A673 (cell line): ENCODE results near the gene KANSL1. TPM values are rescaled to one million over a fixed set of nuclear protein-coding genes. Genes with fewer than 3 reads are reported as not detected.

Experiments used
- BruUV-seq: library from RNA; stranded (reverse); fragments of 400-500 nt; replicated peaks from 2 replicates; lab custom pipeline; 2021; lab: Mats Ljungman, UMichigan
- CTCF ChIA-PET: fragments of 300-600 bp; sonication (Branson Sonifier 250); formaldehyde crosslinking; loops from one replicate; lab custom pipeline; 2022; ENCODE audit warnings: antibody characterized with exemption; lab: Charles Lee
- POLR2A ChIA-PET: fragments of 300-600 bp; sonication (Branson Sonifier 250); formaldehyde crosslinking; loops from one replicate; lab custom pipeline; 2022; ENCODE audit warnings: antibody characterized with exemption; ENCODE audit not compliant: low non-redundant PET; lab: Charles Lee
- DNase-seq: peaks from one replicate; pipeline ENCODE4 v3.0.0-alpha.2; 2015; ENCODE audit warnings: low spot score
- H3K27ac ChIP-seq: fragments of 200-600 bp; sonication (generic); 2 replicates; pipeline ENCODE4 v1.5.1; 2016; ENCODE audit warnings: mixed run types, low read depth, mild to moderate bottlenecking, mixed read lengths, antibody characterized with exemption, low read length; ENCODE audit not compliant: poor library complexity, severe bottlenecking
- H3K27me3 ChIP-seq: fragments of 200-600 bp; sonication (generic); replicated peaks from 2 replicates; pipeline ENCODE4 v1.6.1; 2017; ENCODE audit warnings: mixed run types, low read depth, mild to moderate bottlenecking, mixed read lengths, antibody characterized with exemption, low read length; ENCODE audit not compliant: insufficient read depth, poor library complexity
- H3K36me3 ChIP-seq: fragments of 200-600 bp; sonication (generic); 2 replicates; pipeline ENCODE4 v1.6.1; 2016; ENCODE audit warnings: mixed run types, mild to moderate bottlenecking, mixed read lengths, antibody characterized with exemption, low read length; ENCODE audit not compliant: insufficient read depth, poor library complexity, severe bottlenecking
- H3K4me1 ChIP-seq: fragments of 200-600 bp; sonication (generic); 2 replicates; pipeline ENCODE4 v1.6.1; 2017; ENCODE audit warnings: mixed run types, mild to moderate bottlenecking, mixed read lengths, antibody characterized with exemption, low read length; ENCODE audit not compliant: insufficient read depth, poor library complexity, severe bottlenecking
- H3K4me3 ChIP-seq: fragments of 200-600 bp; sonication (generic); 2 replicates; pipeline ENCODE4 v1.5.1; 2016; ENCODE audit warnings: low read depth, mixed run types, mild to moderate bottlenecking, mixed read lengths, low read length; ENCODE audit not compliant: poor library complexity, severe bottlenecking
- H3K9me3 ChIP-seq: fragments of 200-600 bp; sonication (generic); 2 replicates; pipeline ENCODE4 v1.6.1; 2016; ENCODE audit warnings: mixed run types, low read depth, mild to moderate bottlenecking, mixed read lengths, antibody characterized with exemption, low read length; ENCODE audit not compliant: poor library complexity, severe bottlenecking
- EZH2 ChIP-seq: fragments of 200-600 bp; sonication (generic); IDR thresholded peaks from 2 replicates; pipeline ENCODE4 v1.6.1; 2017; ENCODE audit warnings: borderline replicate concordance, low read depth, mild to moderate bottlenecking, mixed read lengths, antibody characterized with exemption, low read length; ENCODE audit not compliant: poor library complexity, severe bottlenecking
- intact Hi-C: fragments of 100-400 bp; cut with micrococcal nuclease; formaldehyde crosslinking; loops from one replicate; pipeline ENCODE4 v1.10.0; 2022; ENCODE audit not compliant: unreplicated experiment
- total RNA-seq: library from RNA; stranded (reverse); gene quantifications from 2 replicates; pipeline ENCODE4 v1.2.3, GENCODE V29; 2021
- TF ChIP-seq, protein P1 (sequence below): fragments of 300-800, 200-600 bp; sonication (generic); conservative IDR thresholded peaks from 2 replicates; pipeline ENCODE4 v1.5.1; 2017; ENCODE audit warnings: low read depth, mild to moderate bottlenecking, antibody characterized with exemption, low read length, moderate library complexity, mixed read lengths

KANSL1 gene
- total RNA-seq, 1 experiment from 2014 or later = 64.9 TPM

- Histone ChIP-seq H3K27ac (no peak overlapping the region), H3K36me3 (no peaks in the 10 kb centered on the region), H3K4me3 (no peak overlapping the region), H3K9me3 (no peaks in the 10 kb centered on the region), H3K27me3 (no peaks in the 10 kb centered on the region), H3K4me1 (peaks cover 10% of the 10 kb centered on the region)
- ChIA-PET POLR2A (interaction anchor here (0.6 kb wide), 1 partner anchor 81 kb away, joined by 4 read pairs; no protein-coding TSS in a partner anchor), CTCF (no interaction called here)
- intact Hi-C loops = no loop called here
- DNase-seq = no peak
- BruUV-seq = no TSS peak
- no peak for TF ChIP-seq EZH2
- TF ChIP-seq, protein P1, sequence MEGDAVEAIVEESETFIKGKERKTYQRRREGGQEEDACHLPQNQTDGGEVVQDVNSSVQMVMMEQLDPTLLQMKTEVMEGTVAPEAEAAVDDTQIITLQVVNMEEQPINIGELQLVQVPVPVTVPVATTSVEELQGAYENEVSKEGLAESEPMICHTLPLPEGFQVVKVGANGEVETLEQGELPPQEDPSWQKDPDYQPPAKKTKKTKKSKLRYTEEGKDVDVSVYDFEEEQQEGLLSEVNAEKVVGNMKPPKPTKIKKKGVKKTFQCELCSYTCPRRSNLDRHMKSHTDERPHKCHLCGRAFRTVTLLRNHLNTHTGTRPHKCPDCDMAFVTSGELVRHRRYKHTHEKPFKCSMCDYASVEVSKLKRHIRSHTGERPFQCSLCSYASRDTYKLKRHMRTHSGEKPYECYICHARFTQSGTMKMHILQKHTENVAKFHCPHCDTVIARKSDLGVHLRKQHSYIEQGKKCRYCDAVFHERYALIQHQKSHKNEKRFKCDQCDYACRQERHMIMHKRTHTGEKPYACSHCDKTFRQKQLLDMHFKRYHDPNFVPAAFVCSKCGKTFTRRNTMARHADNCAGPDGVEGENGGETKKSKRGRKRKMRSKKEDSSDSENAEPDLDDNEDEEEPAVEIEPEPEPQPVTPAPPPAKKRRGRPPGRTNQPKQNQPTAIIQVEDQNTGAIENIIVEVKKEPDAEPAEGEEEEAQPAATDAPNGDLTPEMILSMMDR = no peak
These were observed 66.4 kb downstream of the KANSL1 start for GRCh38 chr17:46126840-46127239.

- Histone ChIP-seq H3K4me1 (peaks cover 10% of the 10 kb centered on the region), H3K36me3 (no peaks in the 10 kb centered on the region), H3K4me3 (no peak overlapping the region), H3K9me3 (no peaks in the 10 kb centered on the region), H3K27ac (no peak overlapping the region), H3K27me3 (no peaks in the 10 kb centered on the region)
- CTCF ChIA-PET = no interaction called here
- intact Hi-C loops = no loop called here
- no peak for DNase-seq
- TF ChIP-seq EZH2 = no peak
- TF ChIP-seq, protein P1 = no peak
- BruUV-seq = no TSS peak
- POLR2A ChIA-PET = no interaction called here
These were observed 67.4 kb downstream of the KANSL1 start for GRCh38 chr17:46125831-46126230.

- ChIA-PET POLR2A (no interaction called here), CTCF (no interaction called here)
- TF ChIP-seq EZH2 = no peak
These were observed 68.3 kb downstream of the KANSL1 start for GRCh38 chr17:46124695-46125592.

More at GRCh38 chr17:46124695-46125592, 68.3 kb downstream of the KANSL1 start:
- intact Hi-C loops = no loop called here
- Histone ChIP-seq H3K36me3 (no peaks in the 10 kb centered on the region), H3K9me3 (no peaks in the 10 kb centered on the region), H3K4me1 (peaks cover 10% of the 10 kb centered on the region), H3K27ac (no peak overlapping the region), H3K27me3 (no peaks in the 10 kb centered on the region), H3K4me3 (no peak overlapping the region)
- no TSS peak for BruUV-seq
- DNase-seq = no peak
